Stimulated activated naive CD8-positive, alpha-beta T cell treated with anti-CD3 and anti-CD28 coated beads, Interleukin-15, Interleukin-2, amounts not matched to agents 100 U/mL and 50 U/mL, for 24 hours (primary cell): Measurements from ENCODE around the gene KIAA0513.
A peak's percentile ranks its signal among the peaks of the same experiment; 100 is the strongest.
"Not testable (repeated sequence)": the region's sequence is repeated elsewhere in the genome, so short reads cannot be mapped to it uniquely, and the experiment has no call there.

Experiments used
- ATAC-seq: fragments of 150-1000 bp; cut with Tn5 transposase; one replicate; pipeline ENCODE4 v1.10.0; 2021
- DNase-seq: peaks from one replicate; pipeline ENCODE4 v3.0.0; 2021

The KIAA0513 gene

GRCh38 chr16:85113168-85113733 lies 85.7 kb downstream of the KIAA0513 start:
- DNase-seq (no peak), ATAC-seq (no peak)

GRCh38 chr16:85113913-85114312 lies 86.3 kb downstream of the KIAA0513 start:
- DNase-seq (no peak), ATAC-seq (no peak)

- ATAC-seq, result peak; percentile 84
These were observed 87.4 kb downstream of the KIAA0513 start for GRCh38 chr16:85114909-85115567.

GRCh38 chr16:85117418-85117817 lies 89.8 kb downstream of the KIAA0513 start:
- ATAC-seq (no peak), DNase-seq (no peak)

More at GRCh38 chr16:85114909-85115567, 87.4 kb downstream of the KIAA0513 start:
- DNase-seq, result peak; percentile 95

GRCh38 chr16:85120006-85120340 lies 92.4 kb downstream of the KIAA0513 start:
- DNase-seq, result no peak
- no peak for ATAC-seq

- not testable (repeated sequence) for DNase-seq, ATAC-seq
These were observed 95.8 kb downstream of the KIAA0513 start for GRCh38 chr16:85123441-85123840.

- ATAC-seq (no peak), DNase-seq (no peak)
These were observed 96.5 kb downstream of the KIAA0513 start for GRCh38 chr16:85123891-85124635.

GRCh38 chr16:85124636-85125346 lies 97.2 kb downstream of the KIAA0513 start:
- no peak for DNase-seq

GRCh38 chr16:85125570-85126393 lies 98.2 kb downstream of the KIAA0513 start:
- DNase-seq (no peak), ATAC-seq (no peak)

More at GRCh38 chr16:85124636-85125346, 97.2 kb downstream of the KIAA0513 start:
- no peak for ATAC-seq

GRCh38 chr16:85126394-85126704 lies 98.8 kb downstream of the KIAA0513 start:
- ATAC-seq (peak; percentile 4), DNase-seq (no peak)

- ATAC-seq (peak; percentile 44), DNase-seq (peak; percentile 50)
These were observed 99.2 kb downstream of the KIAA0513 start for GRCh38 chr16:85126705-85127378.

- DNase-seq, result no peak
- ATAC-seq, result peak; percentile 6
These were observed 99.8 kb downstream of the KIAA0513 start for GRCh38 chr16:85127379-85127723.

GRCh38 chr16:85128079-85128837 lies 100.7 kb downstream of the KIAA0513 start:
- ATAC-seq, result no peak
- no peak for DNase-seq

GRCh38 chr16:85129876-85130704 lies 102.5 kb downstream of the KIAA0513 start:
- no peak for DNase-seq
- no peak for ATAC-seq

- DNase-seq (no peak), ATAC-seq (no peak)
These were observed 103.1 kb downstream of the KIAA0513 start for GRCh38 chr16:85130705-85131028.

GRCh38 chr16:85132456-85133289 lies 105.1 kb downstream of the KIAA0513 start:
- DNase-seq (no peak), ATAC-seq (no peak)

GRCh38 chr16:85133290-85133599 lies 105.7 kb downstream of the KIAA0513 start:
- no peak for ATAC-seq
- no peak for DNase-seq

GRCh38 chr16:85134076-85134788 lies 106.6 kb downstream of the KIAA0513 start:
- no peak for ATAC-seq
- DNase-seq, result no peak

- ATAC-seq (no peak), DNase-seq (no peak)
These were observed 107.2 kb downstream of the KIAA0513 start for GRCh38 chr16:85134789-85135142.
